BJ (cell line): ENCODE data around the gene VANGL1. TPM values are rescaled to one million over a fixed set of nuclear protein-coding genes. Genes with fewer than 3 reads are reported as not detected.
"Not testable (repeated sequence)": the region's sequence is repeated elsewhere in the genome, so short reads cannot be mapped to it uniquely, and the experiment has no call there.

ENCODE experiments used
- CTCF ChIA-PET: fragments of 350-600 bp; formaldehyde crosslinking; extraction: SDS; loops from one replicate; lab custom pipeline; 2021; ENCODE audit warnings: antibody characterized with exemption, inconsistent platforms; lab: Yijun Ruan, JAX
- POLR2A ChIA-PET: fragments of 300-600 bp; sonication (Branson Sonifier 250); formaldehyde crosslinking; extraction: SDS; loops from one replicate; lab custom pipeline; 2021; ENCODE audit warnings: antibody characterized with exemption; lab: Charles Lee
- DNase-seq: peaks from one replicate; pipeline ENCODE4 v3.0.0-alpha.2; 2011; ENCODE audit warnings: low read depth
- H3K27me3 ChIP-seq: 2 replicates; pipeline ENCODE4 v1.6.0; 2011; ENCODE audit warnings: low read length; ENCODE audit not compliant: control insufficient read depth, insufficient read depth
- H3K36me3 ChIP-seq: 2 replicates; pipeline ENCODE4 v1.5.1; 2011; ENCODE audit warnings: low read length; ENCODE audit not compliant: control insufficient read depth, insufficient read depth
- H3K4me3 ChIP-seq: 2 replicates; pipeline ENCODE4 v1.5.1; 2011; ENCODE audit warnings: low read depth, mild to moderate bottlenecking, control low read depth, low read length
- CTCF ChIP-seq: IDR thresholded peaks from 2 replicates; pipeline ENCODE4 v1.5.1; 2011; ENCODE audit warnings: low read depth, mild to moderate bottlenecking, control low read depth, inconsistent platforms, low read length, moderate library complexity; ENCODE audit not compliant: insufficient read depth
- polyA plus RNA-seq: library from polyadenylated mRNA; depleted of rRNA; stranded (reverse); fragments of >200 nt; gene quantifications from 2 replicates; pipeline ENCODE4 v1.2.3, GENCODE V29; 2011

Gene VANGL1
- polyA plus RNA-seq, 1 experiment, result 11.6 TPM

- TF ChIP-seq CTCF, result no peak
- POLR2A ChIA-PET, result no interaction called here
- no peaks in the 10 kb centered on the region for H3K36me3 ChIP-seq
- CTCF ChIA-PET, result interaction anchor here (0.8 to 1.3 kb wide), 3 partner anchors 9 to 139 kb away, joined by 3 to 8 read pairs (median 3); partner anchors contain the start of gene VANGL1
- no peak overlapping the region for H3K4me3 ChIP-seq
- H3K27me3 ChIP-seq, result peaks cover 2% of the 10 kb centered on the region
- no peak for DNase-seq
Measured at GRCh38 chr1:115632251-115633026, 9.3 kb upstream of the VANGL1 start.

- H3K36me3 ChIP-seq, POLR2A ChIA-PET, H3K4me3 ChIP-seq, DNase-seq, H3K27me3 ChIP-seq: not testable (repeated sequence)
- CTCF ChIA-PET, result interaction anchor here (0.8 to 1.3 kb wide), 2 partner anchors 8 to 138 kb away, joined by 3 read pairs; partner anchors contain the start of gene VANGL1
Measured at GRCh38 chr1:115633606-115634005, 8.2 kb upstream of the VANGL1 start.

GRCh38 chr1:115637247-115637646 lies 4.5 kb upstream of the VANGL1 start:
- DNase-seq, POLR2A ChIA-PET, H3K27me3 ChIP-seq, H3K36me3 ChIP-seq, H3K4me3 ChIP-seq, CTCF ChIA-PET: not testable (repeated sequence)

GRCh38 chr1:115640384-115640783 lies 1.4 kb upstream of the VANGL1 start:
- Histone ChIP-seq H3K36me3 (no peaks in the 10 kb centered on the region), H3K4me3 (no peak overlapping the region), H3K27me3 (no peaks in the 10 kb centered on the region)
- CTCF ChIA-PET, result no interaction called here
- no peak for DNase-seq
- POLR2A ChIA-PET, result no interaction called here
- TF ChIP-seq CTCF, result no peak

GRCh38 chr1:115642168-115643072 lies 650 bp downstream of the VANGL1 start:
- H3K27me3 ChIP-seq, result no peaks in the 10 kb centered on the region
- no peaks in the 10 kb centered on the region for H3K36me3 ChIP-seq
- peak overlapping the region; percentile 90 for H3K4me3 ChIP-seq
- DNase-seq, result no peak
- POLR2A ChIA-PET, result interaction anchor here (0.6 kb wide), 1 partner anchor 61 kb away, joined by 4 read pairs; no protein-coding TSS in a partner anchor
- TF ChIP-seq CTCF, result 0 out of 2 replicates have a peak, but pooled peaks have one; percentile 24
- CTCF ChIA-PET, result interaction anchor here (0.7 to 1.3 kb wide), 5 partner anchors 10 to 124 kb away, joined by 3 read pairs; no protein-coding TSS in a partner anchor

GRCh38 chr1:115643225-115643624 lies 1.5 kb downstream of the VANGL1 start:
- DNase-seq, result no peak
- no peak for TF ChIP-seq CTCF
- Histone ChIP-seq H3K36me3 (no peaks in the 10 kb centered on the region), H3K4me3 (peak overlapping the region; percentile 90), H3K27me3 (no peaks in the 10 kb centered on the region)
- ChIA-PET POLR2A (no interaction called here), CTCF (interaction anchor here (1.3 kb wide), 1 partner anchor 26 kb away, joined by 3 read pairs; no protein-coding TSS in a partner anchor)
